NT2/D1 (cell line): ENCODE measurements around the gene PIGK.

Source experiments
- SUZ12 ChIP-seq: IDR thresholded peaks from 2 replicates; pipeline ENCODE4 v1.6.1; 2011; ENCODE audit not compliant: insufficient read length, insufficient read depth; ENCODE audit errors: extremely low read depth
- ZNF274 ChIP-seq: IDR thresholded peaks from 2 replicates; pipeline ENCODE4 v1.6.1; 2011; ENCODE audit warnings: mild to moderate bottlenecking, low read depth, low read length

- TF ChIP-seq SUZ12, result no peak
- no peak for TF ChIP-seq ZNF274
These were observed 54.7 kb downstream of the PIGK start for GRCh38 chr1:77164434-77164944.
